Measurements from ENCODE around the gene CCDC7. TPM values are rescaled to one million over a fixed set of nuclear protein-coding genes. Genes with fewer than 3 reads are reported as not detected.
"Not testable (repeated sequence)": the region's sequence is repeated elsewhere in the genome, so short reads cannot be mapped to it uniquely, and the experiment has no call there.

Gene CCDC7
- total RNA-seq, 1 experiment from 2014 or later = 4.0 TPM

- H3K36me3 ChIP-seq, H3K9me3 ChIP-seq, DNase-seq, H3K27me3 ChIP-seq, H3K4me3 ChIP-seq: not testable (repeated sequence)
These were observed 60.0 kb downstream of the CCDC7 start for GRCh38 chr10:32505762-32506420.

GRCh38 chr10:32511599-32511998, 65.7 kb downstream of the CCDC7 start:
- Histone ChIP-seq H3K9me3 (no peaks in the 10 kb centered on the region), H3K27me3 (no peaks in the 10 kb centered on the region), H3K36me3 (no peaks in the 10 kb centered on the region), H3K4me3 (no peak overlapping the region)
- no peak for DNase-seq

- DNase-seq = no peak
- no peaks in the 10 kb centered on the region for H3K9me3 ChIP-seq
- no peaks in the 10 kb centered on the region for H3K27me3 ChIP-seq
- no peak overlapping the region for H3K4me3 ChIP-seq
- no peaks in the 10 kb centered on the region for H3K36me3 ChIP-seq
These were observed 70.9 kb downstream of the CCDC7 start for GRCh38 chr10:32516567-32517495.

GRCh38 chr10:32530231-32530630, 84.3 kb downstream of the CCDC7 start:
- Histone ChIP-seq H3K27me3 (no peaks in the 10 kb centered on the region), H3K4me3 (no peak overlapping the region), H3K9me3 (no peaks in the 10 kb centered on the region), H3K36me3 (no peaks in the 10 kb centered on the region)
- no peak for DNase-seq

GRCh38 chr10:32538256-32538655, 92.3 kb downstream of the CCDC7 start:
- Histone ChIP-seq H3K27me3 (no peaks in the 10 kb centered on the region), H3K4me3 (no peak overlapping the region), H3K36me3 (no peaks in the 10 kb centered on the region), H3K9me3 (no peaks in the 10 kb centered on the region)
- DNase-seq = no peak

- DNase-seq = no peak
- H3K9me3 ChIP-seq = no peaks in the 10 kb centered on the region
- H3K4me3 ChIP-seq = no peak overlapping the region
- no peaks in the 10 kb centered on the region for H3K36me3 ChIP-seq
- H3K27me3 ChIP-seq = no peaks in the 10 kb centered on the region
These were observed 94.9 kb downstream of the CCDC7 start for GRCh38 chr10:32540691-32541470.

GRCh38 chr10:32548208-32548607, 102.3 kb downstream of the CCDC7 start:
- Histone ChIP-seq H3K36me3 (no peaks in the 10 kb centered on the region), H3K27me3 (no peaks in the 10 kb centered on the region), H3K4me3 (no peak overlapping the region), H3K9me3 (no peaks in the 10 kb centered on the region)
- no peak for DNase-seq

- H3K36me3 ChIP-seq = no peaks in the 10 kb centered on the region
- H3K4me3 ChIP-seq = no peak overlapping the region
- no peak for DNase-seq
- no peaks in the 10 kb centered on the region for H3K27me3 ChIP-seq
- no peaks in the 10 kb centered on the region for H3K9me3 ChIP-seq
These were observed 110.9 kb downstream of the CCDC7 start for GRCh38 chr10:32556783-32557395.

- not testable (repeated sequence) for H3K4me3 ChIP-seq, H3K9me3 ChIP-seq, H3K36me3 ChIP-seq, DNase-seq, H3K27me3 ChIP-seq
These were observed 116.8 kb downstream of the CCDC7 start for GRCh38 chr10:32562695-32563094.

GRCh38 chr10:32577448-32577847, 131.5 kb downstream of the CCDC7 start:
- H3K36me3 ChIP-seq = no peaks in the 10 kb centered on the region
- no peak overlapping the region for H3K4me3 ChIP-seq
- no peak for DNase-seq
- H3K27me3 ChIP-seq = no peaks in the 10 kb centered on the region
- H3K9me3 ChIP-seq = no peaks in the 10 kb centered on the region

GRCh38 chr10:32582946-32583345, 137.0 kb downstream of the CCDC7 start:
- H3K9me3 ChIP-seq = no peaks in the 10 kb centered on the region
- no peaks in the 10 kb centered on the region for H3K36me3 ChIP-seq
- no peak for DNase-seq
- H3K27me3 ChIP-seq = no peaks in the 10 kb centered on the region
- no peak overlapping the region for H3K4me3 ChIP-seq

- not testable (repeated sequence) for H3K4me3 ChIP-seq, H3K36me3 ChIP-seq, H3K27me3 ChIP-seq, DNase-seq
- H3K9me3 ChIP-seq = peaks cover 12% of the 10 kb centered on the region
These were observed 152.1 kb downstream of the CCDC7 start for GRCh38 chr10:32598022-32598421.

GRCh38 chr10:32600317-32600716, 154.4 kb downstream of the CCDC7 start:
- Histone ChIP-seq H3K27me3 (no peaks in the 10 kb centered on the region), H3K36me3 (no peaks in the 10 kb centered on the region), H3K9me3 (peaks cover 12% of the 10 kb centered on the region), H3K4me3 (no peak overlapping the region)
- DNase-seq = no peak

- H3K27me3 ChIP-seq = not testable (repeated sequence)
These were observed 155.6 kb downstream of the CCDC7 start for GRCh38 chr10:32601562-32601961.

GRCh38 chr10:32605787-32606186, 159.8 kb downstream of the CCDC7 start:
- Histone ChIP-seq H3K4me3 (no peak overlapping the region), H3K9me3 (peaks cover 8% of the 10 kb centered on the region), H3K27me3 (no peaks in the 10 kb centered on the region), H3K36me3 (no peaks in the 10 kb centered on the region)
- DNase-seq = no peak

More at GRCh38 chr10:32601562-32601961, 155.6 kb downstream of the CCDC7 start:
- DNase-seq, H3K36me3 ChIP-seq, H3K4me3 ChIP-seq: not testable (repeated sequence)
- peaks cover 12% of the 10 kb centered on the region for H3K9me3 ChIP-seq

- H3K36me3 ChIP-seq, DNase-seq, H3K4me3 ChIP-seq, H3K9me3 ChIP-seq, H3K27me3 ChIP-seq: not testable (repeated sequence)
These were observed 164.6 kb downstream of the CCDC7 start for GRCh38 chr10:32610543-32610942.

- Histone ChIP-seq H3K27me3 (no peaks in the 10 kb centered on the region), H3K36me3 (no peaks in the 10 kb centered on the region), H3K9me3 (no peaks in the 10 kb centered on the region), H3K4me3 (no peak overlapping the region)
- no peak for DNase-seq
These were observed 170.5 kb downstream of the CCDC7 start for GRCh38 chr10:32616438-32616837.
